HG03066 (cell line): ENCODE data around the gene NIFK.
A peak's percentile ranks its signal among the peaks of the same experiment; 100 is the strongest.

Experiments
- ATAC-seq: cut with Tn5 transposase; IDR thresholded peaks from one replicate; pipeline ENCODE4 v1.9.1; 2021; ENCODE audit warnings: low read depth; ENCODE audit not compliant: unreplicated experiment

The NIFK gene

DNA sequence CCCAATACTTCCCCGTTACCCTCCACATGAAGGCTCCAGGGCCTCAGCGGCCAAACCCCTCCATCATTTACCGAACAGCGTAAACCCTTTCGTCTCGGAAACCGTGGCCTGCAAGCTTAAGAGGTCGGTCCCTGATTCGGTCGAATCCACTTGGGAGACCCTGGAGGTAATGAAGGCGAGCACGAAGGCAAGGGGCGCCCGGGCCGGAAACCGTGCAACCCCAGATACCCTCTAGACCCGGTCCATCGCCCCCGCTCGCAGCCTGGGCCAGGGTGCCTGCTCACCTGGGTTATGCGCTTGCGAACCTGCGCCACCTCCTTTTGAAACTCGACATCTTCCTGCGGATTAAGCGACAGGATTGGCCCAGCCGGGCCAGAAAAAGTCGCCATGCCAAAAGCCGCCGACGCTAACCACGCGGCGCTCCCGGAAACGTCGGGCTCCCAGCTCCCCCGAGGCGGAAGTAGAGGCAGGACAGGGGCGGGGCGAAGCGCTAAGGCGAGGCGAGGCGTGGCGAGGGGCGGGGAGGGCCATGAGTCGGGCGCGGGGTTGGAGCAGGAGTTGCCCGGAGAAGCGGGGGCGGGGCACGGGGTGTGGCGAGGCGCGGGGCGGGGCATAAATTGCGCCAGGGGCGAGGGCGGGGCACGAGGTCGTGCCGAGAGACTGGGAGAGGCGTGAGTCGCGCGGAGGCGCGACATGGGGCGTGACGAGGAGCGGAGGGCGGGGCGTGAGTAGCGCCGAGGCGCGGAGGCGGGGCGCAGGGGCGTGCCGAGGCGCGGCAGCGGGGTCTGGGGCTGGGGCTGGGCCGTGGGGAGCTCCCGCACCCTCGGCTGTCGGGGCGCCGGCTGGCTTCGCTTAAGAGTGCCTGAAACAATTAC, at the start of gene NIFK:
NIFK (minus strand) TSS at position 414 of the 875 bp plus-strand sequence; CDS start at position 389, 25 bp downstream.
- ATAC-seq, result peak; percentile 94

DNA sequence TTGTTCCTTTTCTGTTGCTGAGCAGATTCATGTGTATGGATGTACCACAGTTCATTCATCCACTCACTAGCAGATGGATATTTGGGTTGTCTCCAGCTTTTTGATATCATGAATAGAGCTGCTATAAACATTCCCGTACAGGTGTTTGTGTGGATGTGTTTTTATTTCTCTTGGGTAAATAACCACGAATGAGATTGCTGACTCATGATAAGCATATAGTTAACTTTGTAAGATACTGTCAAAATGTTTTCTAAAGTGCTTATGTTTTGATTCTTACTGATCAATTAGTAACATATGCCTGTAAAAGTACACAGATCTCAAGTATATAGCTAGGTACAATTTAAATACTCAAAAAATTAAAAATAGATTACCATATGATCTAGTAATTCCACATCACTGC, 46.5 kb upstream of the NIFK start:
- no peak for ATAC-seq

DNA sequence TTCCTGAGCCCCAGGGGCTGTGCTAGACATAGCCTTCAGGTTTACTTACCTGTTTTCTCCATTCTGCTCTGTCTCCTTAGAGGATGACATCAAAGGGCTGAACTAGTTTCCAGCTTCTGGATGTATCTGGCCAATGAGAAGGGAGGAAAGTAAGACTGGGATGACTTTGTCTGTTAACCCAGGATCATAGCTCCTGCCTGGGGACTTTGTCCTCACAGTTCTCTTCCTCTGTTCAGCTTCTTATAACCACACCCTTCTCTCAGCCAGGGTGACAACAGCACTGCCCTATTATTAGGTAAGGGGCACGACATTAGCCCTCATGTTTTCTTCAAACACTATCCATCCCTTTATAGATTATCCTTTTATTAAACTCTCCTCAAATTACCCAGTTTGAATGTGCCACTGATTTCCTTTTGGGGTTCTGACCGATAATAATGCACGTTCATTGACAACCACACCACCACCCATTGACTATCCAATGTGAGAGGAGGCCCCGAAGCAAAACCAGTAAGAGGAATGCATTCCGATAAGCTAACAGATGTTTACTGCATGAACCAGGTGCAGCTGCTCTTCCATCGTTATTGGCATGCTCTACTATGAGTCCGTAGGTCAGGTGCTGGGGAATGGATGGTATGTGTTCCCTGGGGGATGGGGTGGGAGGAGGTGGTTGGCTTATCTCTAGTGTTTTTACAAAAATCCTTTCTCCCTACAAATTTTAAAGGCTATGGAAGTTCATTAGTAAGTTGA, 42.2 kb upstream of the NIFK start:
- ATAC-seq, result no peak

DNA sequence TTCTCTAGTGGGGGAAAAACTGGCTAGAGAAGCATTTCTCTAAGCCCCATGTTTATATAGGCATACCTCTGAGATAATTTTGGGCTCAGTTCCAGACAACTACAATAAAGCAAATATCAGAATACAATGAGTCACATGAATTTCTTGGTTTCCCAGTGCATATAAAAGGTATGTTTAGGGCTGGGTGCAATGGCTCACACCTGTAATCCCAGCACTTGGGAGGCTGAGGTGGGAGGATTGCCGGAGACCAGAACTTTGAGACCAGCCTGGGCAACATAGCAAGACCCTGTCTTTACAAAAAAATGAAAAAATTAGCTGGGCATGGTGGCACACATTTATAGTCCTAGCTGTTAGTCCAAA, 41.0 kb upstream of the NIFK start:
- ATAC-seq, result no peak

DNA sequence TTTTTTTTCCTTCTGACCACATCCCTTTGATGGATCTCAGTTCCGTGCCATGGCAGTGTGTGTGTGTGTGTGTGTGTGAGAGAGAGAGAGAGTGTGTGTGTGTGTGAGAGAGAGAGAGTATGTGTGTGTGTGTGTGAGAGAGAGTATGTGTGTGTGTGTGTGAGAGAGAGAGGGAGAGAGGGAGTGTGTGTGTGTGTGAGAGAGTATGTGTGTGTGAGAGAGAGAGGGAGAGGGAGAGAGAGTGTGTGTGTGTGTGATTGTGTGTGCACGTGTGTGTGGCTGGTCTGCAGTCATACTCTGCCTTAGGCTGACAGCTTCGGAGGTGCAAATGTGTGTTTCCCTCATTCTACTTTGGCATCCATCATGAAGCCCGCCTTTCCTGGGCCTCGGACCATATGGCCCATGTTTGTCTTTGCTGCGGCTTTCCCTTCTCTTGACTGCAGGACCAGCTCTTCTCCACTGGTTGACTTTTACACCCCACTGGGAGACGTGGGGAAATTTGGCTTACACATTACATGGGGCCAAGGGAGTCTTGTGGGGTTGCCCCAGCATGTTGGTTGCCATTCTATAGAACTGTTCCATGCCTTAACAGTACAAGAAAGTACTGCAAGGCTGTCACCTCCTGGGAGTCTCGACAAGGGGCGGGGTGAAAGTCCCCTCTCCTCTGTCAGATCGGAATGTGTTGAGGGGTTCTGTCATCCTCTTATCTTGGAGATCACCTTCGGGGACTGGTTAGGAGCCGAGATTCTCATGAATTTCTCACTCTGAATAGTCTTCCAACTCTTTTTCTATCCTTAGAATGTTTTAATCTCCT, 40.4 kb upstream of the NIFK start:
- ATAC-seq, result no peak

DNA sequence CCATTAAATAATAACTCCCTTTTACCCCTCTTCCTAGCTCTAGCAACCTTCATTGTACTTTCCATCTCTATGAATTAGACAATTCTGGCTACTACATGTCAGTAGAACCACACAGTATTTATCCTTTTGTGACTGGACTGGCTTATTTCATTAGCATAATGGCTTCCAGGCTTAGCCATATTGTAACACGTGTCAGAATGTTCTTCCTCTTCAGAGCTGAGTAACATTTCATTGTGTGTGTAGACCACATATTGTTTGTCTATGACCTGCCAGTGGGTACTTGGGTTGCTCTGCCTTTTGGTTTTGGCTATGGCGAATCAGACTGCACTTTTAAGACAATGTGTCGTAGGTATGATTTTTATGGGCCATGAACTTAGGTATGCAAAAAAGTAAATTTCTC, 39.7 kb upstream of the NIFK start:
- no peak for ATAC-seq

DNA sequence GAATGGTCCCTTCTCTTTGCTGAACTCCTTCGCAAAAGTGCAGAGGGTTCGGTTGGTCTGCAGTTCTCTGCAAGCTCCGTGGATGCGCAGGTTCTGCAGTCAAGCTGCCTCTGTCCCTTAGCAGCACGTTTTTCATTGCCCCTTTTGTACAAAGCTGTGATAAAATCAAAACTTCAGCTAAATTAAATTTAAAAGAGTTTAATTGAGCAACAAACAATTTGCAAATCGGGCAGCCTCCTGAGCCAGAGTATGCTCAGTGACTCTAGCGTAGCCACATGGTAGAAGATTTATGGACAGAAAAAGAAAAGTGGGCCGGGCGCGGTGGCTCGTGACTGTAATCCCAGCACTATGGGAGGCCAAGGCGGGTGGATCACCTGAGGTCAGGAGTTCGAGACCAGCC, 37.6 kb upstream of the NIFK start:
- ATAC-seq, result no peak

DNA sequence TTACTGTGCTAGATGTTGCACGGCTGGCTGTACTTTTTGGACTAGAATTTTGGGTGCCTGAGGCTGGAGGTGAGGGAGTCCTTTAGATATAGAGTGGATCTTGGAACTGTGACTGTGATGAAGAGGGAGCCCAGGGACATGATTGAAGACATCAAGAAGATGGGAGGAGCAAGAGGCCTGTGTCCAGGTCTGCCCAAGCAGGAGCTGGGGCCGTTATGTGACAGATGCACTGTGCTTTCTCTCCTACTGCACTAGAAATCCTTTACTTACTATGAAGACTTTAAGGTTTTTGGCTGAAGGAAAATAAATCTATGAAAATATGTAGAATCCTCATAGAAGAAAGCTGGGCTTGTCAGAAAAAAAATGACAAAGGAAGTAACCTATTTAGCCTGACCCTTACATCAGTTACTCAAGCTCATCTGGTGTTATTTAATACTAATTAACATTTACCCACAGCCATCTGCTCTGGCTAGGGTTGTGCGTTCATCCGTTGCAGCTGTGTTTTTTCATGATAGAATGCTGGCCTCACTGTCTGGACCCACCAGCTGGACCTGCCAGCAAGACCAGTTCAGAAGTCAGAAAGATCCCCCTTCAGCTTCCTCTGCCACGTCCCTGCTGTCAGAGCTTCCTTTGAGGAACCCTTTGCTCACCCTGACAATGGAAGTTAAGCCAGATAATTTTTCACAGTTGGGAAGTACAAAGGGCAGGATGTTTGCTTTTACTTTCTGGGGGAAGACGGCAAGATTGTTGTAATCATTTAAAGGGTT, 35.5 kb upstream of the NIFK start:
- ATAC-seq, result no peak

DNA sequence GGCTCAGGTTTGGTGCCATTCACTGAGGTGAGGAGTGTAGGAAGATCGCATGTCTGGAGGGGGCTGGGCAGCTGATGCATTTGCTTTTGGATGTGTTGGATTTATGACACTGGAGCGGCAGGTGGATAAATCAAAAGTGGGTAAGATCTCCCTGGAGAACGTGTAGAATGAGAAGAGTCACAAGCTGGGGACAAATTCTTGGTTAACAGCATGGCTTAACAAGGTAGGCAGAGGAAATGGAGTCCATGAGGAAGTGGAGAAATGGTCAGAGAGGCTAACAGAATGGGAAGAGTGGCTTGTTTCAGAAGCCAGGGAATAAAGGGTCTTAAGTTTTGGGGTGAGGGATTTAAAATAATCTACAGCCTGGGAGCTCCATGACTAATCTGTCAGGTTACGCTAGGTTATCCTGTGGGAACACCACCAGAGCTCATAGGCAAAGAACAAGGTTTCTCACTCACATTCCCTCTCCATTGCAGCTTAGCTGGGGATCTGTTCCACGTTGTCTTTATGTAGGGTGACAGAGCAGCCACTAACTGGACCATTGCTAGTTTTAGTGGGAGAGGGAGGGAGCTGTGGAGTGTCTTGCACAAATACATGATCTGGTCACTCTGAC, 31.6 kb upstream of the NIFK start:
- ATAC-seq, result no peak

DNA sequence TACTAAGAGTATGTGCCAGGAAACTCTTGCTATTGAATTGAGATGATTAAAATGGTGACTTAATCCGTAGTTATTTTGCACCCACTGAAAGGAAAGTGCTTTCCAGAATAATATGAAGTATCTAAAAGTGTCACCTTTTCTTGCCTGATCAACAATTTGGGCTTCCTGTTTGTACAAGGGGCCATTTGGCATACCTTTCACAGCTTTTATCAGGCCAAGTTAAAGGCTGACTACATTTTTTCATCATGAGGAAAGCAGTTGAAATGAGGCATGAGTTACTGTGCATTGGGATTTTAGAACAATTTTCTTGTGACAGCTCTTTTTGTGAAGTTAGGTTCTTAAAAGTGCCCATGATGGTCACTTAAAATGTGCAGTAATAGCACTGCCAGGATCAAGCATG, 29.9 kb upstream of the NIFK start:
- no peak for ATAC-seq

DNA sequence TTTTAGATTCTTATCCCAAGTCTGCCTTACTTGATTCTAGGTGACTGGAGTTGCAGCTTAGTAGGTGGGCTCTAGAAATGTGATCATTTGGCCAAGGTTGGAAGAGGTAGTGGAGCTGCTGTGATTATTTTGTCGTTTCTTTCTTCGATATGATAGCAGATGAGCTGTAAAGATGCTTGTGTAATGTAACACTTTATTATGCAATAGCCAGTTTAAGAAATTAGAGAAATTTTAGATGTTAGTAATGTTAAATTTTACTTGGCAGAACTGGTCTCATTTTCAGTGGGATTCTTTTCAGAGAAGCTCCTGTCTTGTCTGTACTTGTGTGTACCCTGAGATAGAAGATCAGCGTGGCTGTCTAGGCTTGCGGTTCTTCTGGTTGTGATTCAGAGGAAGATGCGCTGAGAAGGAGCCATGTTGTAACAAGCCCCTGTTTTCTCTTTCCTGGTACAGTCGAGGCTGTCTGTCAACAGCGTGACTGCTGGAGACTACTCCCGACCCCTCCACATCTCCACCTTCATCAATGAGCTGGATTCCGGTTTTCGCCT, 28.1 kb upstream of the NIFK start:
- ATAC-seq, result no peak

DNA sequence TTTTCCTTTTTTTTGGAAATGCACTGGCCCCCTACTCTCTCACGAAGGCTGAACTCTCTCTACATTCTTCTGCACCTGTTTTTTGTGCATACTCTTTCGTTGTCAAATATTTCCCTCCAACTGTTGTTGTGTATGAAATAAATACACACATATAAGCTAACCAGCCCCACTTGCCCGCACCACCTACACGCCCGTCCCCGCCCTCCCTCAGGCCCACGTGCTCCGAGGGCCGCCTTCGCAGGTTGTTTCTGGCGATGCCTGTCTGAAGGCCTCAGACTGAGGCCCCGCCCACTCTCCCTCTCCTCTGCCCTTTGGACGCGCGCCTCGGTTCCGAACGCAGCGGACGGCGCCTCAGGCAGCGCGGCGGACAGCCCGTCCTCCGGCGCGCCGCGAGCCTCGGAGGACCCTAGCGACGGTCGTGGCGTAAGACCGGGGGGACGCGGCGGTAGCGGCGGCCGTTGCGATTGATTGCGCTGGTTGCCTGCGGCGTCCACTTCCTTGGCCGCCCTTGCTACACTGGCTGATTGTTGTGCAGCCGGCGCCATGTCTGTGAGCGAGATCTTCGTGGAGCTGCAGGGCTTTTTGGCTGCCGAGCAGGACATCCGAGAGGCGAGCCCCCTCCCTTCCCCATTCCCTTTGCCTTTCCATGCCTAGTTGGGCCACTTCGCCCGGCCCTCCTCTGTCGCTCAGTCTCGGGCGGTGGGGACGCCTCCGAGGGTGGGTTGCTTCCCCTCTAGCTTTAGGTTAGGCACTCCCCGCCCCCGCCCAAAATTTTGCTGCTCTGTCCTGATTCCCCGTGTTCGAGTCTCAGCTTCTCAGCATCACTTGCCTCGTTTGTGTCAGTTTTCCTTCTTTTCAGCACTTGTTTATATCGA, 18.8 kb upstream of the NIFK start, which contains the start of gene TSN:
TSN (plus strand) TSS at position 415 of the 875 bp plus-strand sequence; CDS start at position 544, 129 bp downstream.
- ATAC-seq, result peak; percentile 100

DNA sequence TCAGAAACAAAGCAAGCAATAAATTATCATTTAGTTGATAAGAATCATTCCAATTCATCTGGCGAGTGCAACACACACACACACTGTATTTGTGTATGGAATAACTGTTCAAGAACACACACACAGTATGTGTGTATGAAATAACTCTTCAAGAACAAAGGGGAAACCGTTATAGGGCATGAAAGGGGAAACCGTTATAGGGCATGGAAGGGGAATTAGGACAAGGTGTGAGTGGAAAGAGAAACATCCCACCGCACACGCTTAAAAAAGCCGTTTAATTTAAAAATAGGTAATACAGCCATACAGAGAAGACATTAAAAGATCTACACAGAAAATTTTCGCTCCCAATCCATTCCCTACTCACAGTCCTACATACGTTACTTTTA, 18.2 kb upstream of the NIFK start:
- peak; percentile 2 for ATAC-seq

DNA sequence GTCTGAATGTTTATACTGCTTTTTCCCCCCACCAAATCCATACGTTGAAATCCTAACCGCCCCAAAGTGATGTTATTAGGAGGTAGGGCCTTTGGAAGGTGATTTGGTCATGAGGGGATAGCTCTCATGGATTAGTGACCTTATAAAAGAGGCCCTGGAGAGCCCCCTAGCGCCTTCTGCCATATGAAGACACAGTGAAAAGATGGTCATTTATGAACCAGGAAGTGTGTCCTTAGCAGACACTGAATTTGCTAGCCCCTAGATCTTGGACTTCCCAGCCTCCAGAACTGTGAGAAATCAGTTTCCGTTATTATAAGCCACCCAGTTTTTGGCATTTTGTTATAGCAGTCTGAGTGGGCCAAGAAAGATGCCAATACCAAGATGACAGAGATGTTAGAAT, 11.5 kb upstream of the NIFK start:
- ATAC-seq, result no peak

DNA sequence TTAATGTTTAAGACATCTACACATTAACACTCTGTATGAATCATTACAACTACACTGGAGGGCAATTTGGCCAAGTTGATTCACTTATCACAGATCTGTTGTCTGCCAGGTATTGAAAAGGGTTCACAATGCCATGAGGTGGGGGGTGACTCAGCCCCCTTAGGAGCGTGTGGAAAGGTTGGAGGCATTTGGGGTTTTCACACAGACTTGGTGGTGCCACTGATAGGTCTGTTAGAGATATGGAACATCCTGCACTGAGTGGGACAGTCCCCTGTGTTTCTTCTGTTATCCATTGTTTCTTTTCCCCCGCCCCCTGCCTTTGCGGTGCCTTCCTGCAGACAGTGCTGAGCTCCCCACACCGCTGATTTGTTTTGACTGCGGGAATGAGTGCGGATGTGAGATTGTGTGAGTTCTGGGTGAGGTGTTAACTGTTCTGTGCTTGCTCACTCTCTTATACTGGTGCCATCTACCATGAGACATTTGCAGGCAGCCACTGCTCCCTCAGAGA, 9.4 kb upstream of the NIFK start:
- ATAC-seq, result no peak

DNA sequence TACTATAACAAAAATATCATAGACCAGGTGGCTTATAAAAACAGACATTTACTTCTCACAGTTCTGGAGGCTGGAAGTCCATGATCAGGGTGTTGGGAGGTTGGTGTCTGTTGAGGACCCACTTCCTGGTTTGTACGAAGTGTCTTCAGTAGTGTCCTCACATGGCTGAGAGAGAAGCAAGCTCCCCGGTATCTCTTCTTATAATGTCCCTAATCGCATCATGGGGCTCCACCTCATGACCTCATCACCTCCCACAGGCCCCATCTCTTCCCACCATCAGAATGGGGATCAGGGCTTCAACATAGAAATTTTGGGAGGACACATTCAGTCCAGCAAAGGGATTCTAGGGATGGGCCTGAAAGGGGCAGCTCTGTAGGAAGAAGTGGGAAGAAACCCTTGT, 4.8 kb upstream of the NIFK start:
- no peak for ATAC-seq

DNA sequence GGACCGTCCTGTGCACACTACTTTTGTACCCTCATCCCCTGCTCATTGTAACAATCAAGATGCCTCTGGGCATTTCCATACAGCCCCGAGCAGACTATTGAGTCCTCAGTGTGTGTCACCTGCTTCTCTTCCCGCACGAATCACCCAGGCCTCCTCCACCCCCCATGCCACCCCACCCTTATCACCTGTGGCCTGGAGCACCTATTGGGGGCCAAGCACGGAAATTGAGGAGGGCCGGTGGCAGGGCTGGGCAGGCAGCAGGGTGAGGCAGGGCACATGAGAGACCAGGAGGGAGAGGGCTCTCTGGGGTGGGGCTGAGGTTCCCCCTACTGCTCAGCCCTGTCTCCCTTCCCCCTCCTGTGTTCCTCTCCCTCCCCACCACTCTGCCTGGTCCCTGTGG, 4.3 kb upstream of the NIFK start:
- no peak for ATAC-seq

DNA sequence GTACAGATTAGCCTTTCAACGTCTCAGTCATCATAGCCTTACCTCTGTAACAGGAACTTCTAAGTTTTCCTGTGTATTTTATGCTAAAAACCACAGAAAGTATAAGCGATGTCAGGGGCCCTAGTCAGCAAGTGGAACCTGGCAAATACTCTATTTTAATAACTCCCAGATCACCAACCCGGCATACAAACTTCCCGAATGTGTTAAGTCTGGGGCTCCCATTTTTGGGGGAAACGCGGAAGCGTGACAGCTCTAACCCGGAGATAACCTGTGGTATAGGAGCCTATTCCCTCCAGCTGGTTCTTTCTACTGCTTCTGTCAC, 574 bp downstream of the NIFK start:
- no peak for ATAC-seq
